H54 (cell line): ENCODE results near the gene IDUA.
A peak's percentile ranks its signal among the peaks of the same experiment; 100 is the strongest.

Experiments
- DNase-seq: peaks from one replicate; pipeline ENCODE4 v3.0.0; 2011; ENCODE audit warnings: low spot score, mixed read lengths; ENCODE audit not compliant: insufficient read length
- FAIRE-seq: peaks from 3 replicates; lab custom pipeline; 2011; peaks lifted over from hg19 to GRCh38; lab: Jason Lieb, UNC
- POLR2A ChIP-seq: IDR thresholded peaks from 2 replicates; pipeline ENCODE4 v1.6.1; 2011; ENCODE audit warnings: low read depth, mild to moderate bottlenecking, low read length

IDUA gene

GRCh38 chr4:978957-979701, 7.7 kb upstream of the IDUA start:
- DNase-seq (peak; percentile 63), FAIRE-seq (no peak)
- TF ChIP-seq POLR2A, result no peak

- FAIRE-seq (no peak), DNase-seq (no peak)
- TF ChIP-seq POLR2A, result no peak
Measured at GRCh38 chr4:982291-982690, 4.6 kb upstream of the IDUA start.

- no peak for DNase-seq
- FAIRE-seq, result no peak
- no peak for TF ChIP-seq POLR2A
Measured at GRCh38 chr4:982814-983213, 4.0 kb upstream of the IDUA start.

- no peak for TF ChIP-seq POLR2A
- DNase-seq (no peak), FAIRE-seq (no peak)
Measured at GRCh38 chr4:984336-985054, 2.3 kb upstream of the IDUA start.

GRCh38 chr4:985123-985830, 1.6 kb upstream of the IDUA start:
- TF ChIP-seq POLR2A, result no peak
- DNase-seq (no peak), FAIRE-seq (no peak)

GRCh38 chr4:986428-986878, 391 bp upstream of the IDUA start:
- no peak for TF ChIP-seq POLR2A
- DNase-seq, result no peak
- FAIRE-seq, result no peak

GRCh38 chr4:987624-988513, 1.0 kb downstream of the IDUA start:
- DNase-seq, result peak; percentile 88
- peak; percentile 11 for FAIRE-seq
- no peak for TF ChIP-seq POLR2A

- TF ChIP-seq POLR2A, result no peak
- FAIRE-seq (no peak), DNase-seq (no peak)
Measured at GRCh38 chr4:988726-989721, 2.2 kb downstream of the IDUA start.

GRCh38 chr4:989722-990471, 3.1 kb downstream of the IDUA start:
- no peak for FAIRE-seq
- no peak for DNase-seq
- TF ChIP-seq POLR2A, result no peak

GRCh38 chr4:990746-991367, 4.0 kb downstream of the IDUA start:
- DNase-seq (no peak), FAIRE-seq (no peak)
- TF ChIP-seq POLR2A, result no peak
